Measurements from ENCODE around the gene KCNE1.
"Not testable (repeated sequence)": the region's sequence is repeated elsewhere in the genome, so short reads cannot be mapped to it uniquely, and the experiment has no call there.

Gene KCNE1

DNA sequence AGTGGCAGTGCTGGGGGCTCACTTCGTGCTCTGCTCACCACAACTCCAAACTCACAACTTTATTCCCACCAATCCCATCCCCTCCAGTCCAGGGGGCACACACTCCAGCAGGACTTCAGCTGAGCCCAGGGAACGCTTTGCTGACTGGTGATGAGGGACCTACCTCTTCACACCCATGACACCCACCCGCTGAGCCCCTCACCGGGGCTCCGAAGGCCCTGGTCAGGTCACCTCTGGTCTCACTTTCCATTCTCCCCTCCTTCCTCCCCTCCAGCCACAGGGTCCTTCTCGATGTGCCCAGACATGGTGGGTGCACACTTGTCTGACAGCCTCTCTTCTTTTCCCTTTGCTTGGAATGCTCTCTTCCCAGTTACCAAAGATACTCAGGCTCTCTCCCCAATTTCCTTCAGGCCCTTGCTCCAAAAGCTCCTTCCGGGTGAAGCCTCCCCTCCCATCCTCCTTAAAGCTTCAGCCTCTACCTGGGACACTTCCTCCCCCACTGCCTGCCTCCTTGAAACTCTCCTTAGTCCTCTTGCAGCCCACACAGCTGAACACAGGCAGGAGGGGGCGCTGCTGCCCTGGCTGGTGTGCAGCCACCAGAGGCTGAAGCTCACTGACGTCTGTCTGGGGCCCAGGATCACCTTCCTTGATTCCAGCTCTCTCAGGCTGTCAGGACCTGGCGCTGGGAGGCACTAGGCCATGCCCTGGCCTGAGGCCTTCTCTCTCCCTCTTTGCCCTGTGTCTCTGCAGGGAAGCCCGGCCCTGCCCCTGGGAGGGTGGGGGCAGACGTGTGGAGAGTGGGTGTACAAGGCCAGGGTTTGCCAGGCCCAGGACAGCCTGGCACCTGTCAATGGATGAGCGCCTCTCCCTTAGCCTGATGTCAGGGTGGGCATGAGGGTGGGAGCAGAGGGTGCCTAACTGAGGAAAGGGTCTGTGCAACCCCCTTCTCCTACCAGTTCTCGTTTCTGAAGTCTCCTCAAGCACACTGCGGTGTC, 1.6 kb downstream of the KCNE1 start:
- DNase-seq, result no peak

DNA sequence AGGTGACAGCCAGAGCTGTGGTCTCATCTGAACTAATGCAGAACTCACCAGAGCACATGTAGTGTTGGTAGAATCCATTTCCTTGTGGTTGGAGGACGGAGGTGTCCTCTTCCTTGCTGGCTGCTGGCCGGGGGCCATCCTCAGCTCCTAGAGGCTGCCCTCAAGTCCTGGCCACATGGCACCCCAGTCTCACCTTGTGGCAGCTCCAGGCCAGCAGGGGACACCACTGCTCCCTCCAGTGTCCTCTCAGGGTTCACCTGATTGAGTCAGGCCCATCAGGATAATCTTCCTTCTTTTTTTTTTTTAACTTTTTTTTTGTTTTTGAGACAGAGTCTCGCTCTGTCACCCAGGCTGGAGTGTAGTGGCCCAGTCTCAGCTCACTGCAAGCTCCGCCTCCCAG, 2.9 kb downstream of the KCNE1 start:
- DNase-seq, result no peak

DNA sequence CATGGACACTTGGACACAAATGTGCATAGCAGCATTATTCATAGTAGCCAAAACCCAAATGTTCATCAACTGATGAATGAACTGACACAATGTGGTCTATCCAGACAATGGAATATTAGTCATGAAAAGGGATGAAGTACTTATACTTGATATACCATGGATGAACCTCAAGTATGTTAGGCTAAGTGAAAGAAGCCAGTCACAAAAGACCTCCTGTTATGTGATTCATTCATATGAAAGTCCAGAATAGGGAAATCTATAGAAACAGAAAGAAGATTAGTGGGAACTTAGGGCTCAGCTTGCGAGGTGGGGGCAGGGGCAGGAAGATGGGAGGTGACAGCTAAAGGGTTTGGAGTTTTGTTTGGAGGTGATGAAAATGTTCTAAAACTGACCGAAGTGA, 7.4 kb downstream of the KCNE1 start:
- no peak for DNase-seq

DNA sequence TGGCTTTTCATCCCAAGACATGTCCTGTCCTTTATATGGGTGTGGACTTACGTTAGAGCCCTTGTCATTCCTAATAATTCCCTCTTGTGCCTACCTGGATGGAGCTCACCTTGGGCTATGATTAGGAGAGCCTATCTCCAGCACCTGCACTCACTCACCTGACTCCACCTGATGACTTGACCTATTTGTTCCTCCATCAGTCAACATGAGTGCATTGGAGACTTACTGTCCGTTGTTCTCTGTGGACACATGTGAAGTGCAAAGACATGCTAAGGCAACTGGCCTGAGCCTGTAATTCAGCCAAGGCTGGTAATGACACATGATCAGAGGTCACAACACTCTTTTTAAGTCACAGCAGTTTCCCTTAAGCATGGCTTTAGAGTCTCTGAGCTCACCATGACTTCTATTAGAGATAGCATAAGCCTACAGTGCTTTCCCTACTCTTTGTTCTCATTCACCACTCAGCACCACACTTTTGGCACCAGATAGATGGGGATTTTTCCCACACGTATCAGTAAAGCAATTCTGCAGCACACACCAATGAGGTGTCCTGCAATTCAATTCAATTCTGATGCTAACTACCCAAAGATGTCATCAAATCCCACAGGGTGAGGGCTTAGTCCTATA, 9.4 kb downstream of the KCNE1 start:
- no peak for DNase-seq

DNA sequence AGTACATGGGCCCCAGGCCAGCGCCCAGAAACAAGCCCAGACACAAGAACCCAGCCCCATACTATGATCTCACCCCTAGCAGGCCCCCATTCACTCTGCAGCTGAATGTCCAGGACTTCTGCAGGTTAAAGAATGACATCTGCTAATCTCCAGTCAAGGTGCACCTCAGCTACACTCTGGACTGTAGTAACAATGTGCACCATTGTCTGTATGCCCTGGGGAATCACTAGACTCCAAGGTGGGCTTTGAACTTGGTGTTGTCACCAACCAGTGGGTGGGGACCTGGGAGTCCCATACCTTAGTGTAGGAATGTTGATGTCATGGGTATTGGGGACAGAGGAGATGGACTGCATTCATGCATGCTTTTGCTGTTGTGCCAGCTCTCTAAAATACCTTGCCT, 10.3 kb downstream of the KCNE1 start:
- DNase-seq, result no peak

DNA sequence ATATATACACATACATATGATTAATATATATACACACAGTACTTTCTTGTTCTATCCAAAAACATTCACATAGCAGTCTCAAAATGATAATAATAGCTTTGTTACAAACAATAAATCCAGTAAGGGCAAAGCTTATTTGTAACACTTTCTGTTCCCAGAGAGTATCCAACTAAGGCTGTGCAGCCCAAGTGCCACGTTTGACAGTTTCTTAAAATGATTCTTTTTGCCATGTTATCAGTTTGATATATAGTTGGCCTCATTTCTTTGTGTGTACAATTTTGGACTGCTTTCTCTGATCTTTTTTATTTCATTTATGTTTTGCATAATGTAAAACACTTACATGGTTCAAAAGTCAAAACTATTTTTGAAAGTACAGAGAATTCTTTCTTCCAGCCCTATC, 11.8 kb downstream of the KCNE1 start:
- no peak for DNase-seq

DNA sequence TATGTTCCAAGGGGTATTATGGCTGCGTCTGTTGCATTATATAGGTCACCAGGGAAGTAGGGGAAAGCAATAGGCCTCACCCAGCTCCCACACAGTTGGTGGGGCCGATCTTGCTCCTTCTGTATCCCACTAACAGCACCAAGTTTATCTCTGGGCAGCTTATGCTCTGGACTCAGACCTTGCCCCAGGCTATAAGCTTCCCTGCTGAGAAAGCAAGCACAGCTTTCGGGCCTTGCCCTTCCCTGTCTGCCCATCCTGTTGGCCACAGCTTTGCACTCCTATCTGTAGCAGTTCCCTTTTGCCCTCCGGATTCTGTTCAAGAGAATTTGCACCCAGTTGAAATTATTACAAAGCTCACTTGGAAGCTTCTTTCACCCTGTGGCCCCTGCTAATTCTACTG, 12.9 kb downstream of the KCNE1 start:
- no peak for DNase-seq

DNA sequence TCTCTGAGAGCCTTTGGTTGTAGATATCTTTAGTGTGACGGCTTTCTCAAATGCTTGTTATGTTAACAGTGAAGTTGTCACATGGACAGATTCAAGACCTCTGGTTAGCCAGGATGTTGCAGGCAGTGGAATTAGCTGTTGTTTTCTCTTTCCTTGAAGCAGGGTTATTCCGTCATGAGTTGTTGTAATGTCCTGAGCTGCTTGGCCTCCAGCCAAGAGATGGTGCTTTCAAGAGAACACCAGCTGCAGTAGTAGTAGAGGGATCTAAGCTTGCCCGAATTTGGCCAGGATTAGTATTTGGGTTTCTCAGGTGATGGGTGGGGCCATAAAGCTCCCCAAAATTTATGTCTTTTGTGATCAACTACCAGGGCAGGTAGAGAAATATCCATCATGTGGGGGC, 13.4 kb downstream of the KCNE1 start:
- no peak for DNase-seq

DNA sequence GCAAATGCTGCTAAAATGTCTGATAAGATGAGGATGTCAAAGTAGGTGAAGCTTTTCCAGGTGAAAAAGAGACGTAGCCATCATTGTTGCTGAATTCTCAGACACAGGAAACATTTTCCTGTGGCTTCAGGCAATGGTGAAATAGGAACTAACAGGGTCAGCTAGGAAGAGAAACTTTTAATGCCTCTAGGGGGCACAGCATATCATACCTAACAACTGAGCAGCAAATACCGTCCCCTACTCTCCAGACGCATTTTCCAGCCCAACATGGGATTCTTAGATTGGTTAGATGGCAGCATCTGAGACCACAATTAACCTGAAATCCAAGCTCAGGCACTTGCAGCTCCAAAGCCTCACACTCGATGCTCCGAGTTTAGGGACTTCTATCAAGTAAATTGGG, 28.2 kb downstream of the KCNE1 start:
- DNase-seq, result not testable (repeated sequence)

DNA sequence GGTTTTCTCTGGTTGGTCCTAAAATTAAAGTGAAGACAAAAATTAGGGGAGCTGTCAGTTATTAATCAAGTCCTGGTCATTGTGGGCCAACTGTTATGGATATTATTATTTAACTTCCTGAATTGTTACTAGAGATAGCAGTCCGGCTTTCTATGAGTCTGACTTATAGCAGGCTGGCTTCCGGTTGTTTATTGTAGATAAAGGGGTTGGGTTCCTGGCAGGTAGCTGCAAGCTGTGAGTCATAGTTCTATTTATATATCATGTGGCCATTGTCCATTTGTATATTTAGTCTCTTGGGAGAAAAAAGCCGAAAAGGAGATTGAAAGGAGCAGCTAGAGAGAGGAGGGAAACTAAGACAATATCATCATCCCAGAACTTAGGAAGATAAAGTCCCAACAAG, 28.6 kb downstream of the KCNE1 start:
- DNase-seq, result not testable (repeated sequence)

DNA sequence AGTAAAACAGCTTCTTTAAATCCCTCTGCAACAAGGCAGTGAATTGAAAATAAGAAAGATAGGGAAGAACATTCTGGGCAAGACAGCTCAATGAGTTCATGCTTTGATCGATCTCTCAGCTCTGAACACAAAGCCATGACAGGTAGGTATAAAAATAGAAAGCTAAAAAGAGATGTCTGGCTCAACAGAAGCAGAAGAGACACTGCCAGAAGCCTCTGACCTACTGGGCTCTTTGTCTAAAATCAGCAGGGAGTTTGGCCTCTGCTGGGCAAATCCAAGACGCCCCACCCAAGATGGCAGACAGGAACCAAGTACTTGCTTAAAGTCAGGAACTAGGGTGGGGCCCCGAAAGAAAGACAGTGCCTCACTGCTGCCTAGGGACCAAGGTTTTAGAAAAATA, 44.7 kb downstream of the KCNE1 start:
- not testable (repeated sequence) for DNase-seq

DNA sequence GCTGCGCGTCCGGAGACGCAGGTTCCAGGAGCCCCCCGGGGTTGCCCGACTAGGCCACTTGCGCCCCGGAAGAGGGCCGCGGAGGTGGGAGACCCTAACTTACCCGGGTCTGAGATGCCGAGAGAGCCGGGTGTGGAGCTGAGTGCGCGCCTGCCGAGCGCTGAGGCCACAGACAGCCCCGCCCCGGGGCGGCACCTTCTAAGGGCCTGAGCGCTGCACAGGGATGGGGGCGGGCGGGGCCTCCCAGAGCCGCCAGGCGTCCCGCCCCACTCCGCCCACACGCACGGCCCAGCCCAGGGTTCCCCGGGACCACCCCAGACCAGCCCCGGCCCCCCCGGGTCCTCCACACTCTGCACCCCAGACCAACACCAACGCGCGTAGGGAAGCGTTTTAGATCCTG, 52.6 kb downstream of the KCNE1 start:
- DNase-seq, result not testable (repeated sequence)

DNA sequence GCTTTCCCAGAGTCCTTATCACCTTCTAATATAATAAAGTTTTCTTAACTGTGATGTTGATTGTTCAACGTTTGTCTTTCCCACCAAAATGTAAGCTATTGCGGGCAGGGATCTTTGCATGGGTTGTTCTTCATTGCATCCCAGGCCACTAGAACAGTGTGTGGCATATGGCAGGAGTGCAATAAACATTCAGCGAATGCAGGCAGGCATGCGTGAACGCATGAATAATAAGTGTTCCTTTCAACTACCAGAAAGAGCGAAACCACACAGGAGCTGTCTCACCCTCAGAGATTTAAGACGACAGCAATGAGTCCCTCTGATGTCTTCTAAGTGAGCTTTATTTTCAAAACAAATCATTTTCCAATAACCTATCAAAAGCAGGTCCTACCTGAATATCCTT, 53.7 kb downstream of the KCNE1 start:
- DNase-seq, result not testable (repeated sequence)

DNA sequence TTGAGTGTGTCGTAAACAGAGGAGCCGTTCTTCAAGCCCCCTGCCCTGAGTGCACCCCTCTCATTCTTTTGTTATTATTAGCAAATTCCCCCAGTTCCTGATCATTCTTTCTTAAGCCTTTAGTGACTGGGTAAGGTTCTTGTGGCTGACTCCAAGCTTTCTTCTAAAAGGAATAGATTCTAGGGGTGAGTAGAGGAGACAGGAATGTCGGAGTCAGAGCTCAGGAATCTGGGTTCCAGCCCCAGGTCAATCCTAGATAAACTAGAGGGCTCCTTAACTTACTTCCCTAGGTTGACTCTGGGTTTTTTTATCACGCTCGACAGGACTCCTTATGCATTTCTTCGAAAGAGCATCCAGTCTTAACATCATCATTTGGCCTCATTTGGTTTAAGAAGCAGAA, 55.8 kb downstream of the KCNE1 start:
- DNase-seq, result not testable (repeated sequence)

DNA sequence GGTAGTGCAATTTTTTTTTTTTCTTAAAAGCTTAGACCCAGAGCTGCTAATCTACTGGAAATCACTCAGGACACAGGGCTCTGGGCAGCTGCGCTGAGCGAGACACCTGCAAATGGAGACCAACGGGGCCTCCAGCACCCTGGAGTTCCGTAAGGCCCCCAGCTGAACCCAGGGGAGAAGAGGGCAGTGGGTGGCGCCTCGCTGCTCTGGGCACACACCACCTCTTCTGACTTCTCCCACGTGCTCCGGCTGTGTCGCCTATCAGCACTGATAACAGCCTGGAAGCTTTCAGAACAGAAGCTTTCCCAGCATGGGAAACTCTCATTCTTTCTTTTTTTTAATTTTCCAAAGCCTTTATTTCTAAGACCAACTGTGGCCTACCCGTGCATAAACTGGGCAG, 56.4 kb downstream of the KCNE1 start:
- not testable (repeated sequence) for DNase-seq

DNA sequence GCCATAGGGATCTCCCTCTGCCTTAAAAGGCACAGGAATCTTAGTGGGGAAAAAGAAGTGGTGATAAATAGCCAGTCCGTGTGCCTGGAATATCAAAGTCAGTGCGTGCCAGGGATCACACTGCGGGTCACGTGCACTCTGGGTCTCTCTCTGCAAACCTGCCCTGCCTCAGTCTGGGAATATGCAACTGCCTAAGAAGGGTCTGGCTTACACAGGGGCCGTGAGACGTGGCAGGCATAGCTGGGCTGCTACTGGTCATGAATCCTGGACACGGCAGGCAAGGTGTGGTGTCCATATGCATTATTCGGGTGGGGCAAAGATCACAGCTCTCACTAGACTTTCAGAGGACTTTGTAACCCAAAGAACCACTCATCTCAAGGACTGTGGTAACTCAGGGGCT, 65.0 kb downstream of the KCNE1 start:
- not testable (repeated sequence) for DNase-seq

DNA sequence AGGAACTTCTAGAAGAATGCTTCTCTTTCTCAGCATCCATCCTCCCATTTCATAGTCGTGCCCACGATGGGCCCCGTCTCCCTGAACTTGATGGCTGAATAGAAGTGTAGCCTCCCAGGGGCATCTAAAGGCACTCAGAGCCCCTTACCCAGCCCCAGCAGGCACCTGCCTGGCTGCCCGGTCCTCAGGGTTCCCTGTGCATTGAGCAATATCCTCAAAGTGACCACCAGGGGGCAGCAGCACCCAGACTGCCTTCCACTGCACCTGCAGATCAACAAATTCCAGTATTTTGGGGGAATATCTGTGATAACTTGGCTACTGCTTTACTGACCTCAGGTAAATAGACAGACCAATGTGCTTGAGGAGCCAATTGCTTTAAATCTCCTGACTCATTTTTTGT, 68.5 kb downstream of the KCNE1 start:
- DNase-seq, result not testable (repeated sequence)

DNA sequence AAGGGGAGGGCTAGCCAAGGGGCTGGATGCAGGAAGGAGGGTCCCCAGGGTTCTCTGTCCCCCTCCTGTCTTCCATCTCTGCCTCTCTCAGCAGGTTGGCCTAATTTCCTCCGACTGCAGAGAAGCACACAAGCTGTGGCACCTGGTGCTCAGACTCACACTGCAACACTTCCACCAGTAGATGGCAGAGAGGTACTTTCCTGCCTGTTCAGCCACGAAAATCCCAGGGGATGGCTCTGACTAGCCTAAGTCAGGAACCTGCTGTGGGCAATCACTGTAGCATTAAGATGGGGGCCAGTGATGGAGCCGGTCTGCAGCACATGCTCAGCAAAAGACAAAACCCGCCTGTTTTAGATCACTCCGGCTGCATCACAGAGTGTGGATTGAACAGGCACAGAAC, 82.3 kb downstream of the KCNE1 start:
- not testable (repeated sequence) for DNase-seq

DNA sequence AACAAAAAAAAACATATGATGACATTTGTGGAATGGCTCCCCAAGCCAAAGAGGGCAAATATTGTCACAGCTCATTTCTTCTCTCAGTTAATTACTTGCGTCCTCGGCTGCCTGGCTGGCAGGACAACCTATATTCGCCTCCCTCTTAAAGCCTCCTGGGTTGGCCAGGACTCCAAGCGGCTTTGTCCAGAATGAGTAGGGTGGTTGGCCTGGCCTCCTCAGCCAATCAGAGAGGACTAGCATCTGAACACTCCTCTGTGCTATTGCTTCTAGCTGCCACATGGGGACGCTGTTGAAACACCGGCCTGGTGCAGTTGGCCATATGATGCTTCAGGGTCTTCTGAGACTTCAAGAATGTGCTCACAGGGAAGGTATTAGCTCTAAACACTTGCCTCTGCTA, 83.6 kb downstream of the KCNE1 start:
- not testable (repeated sequence) for DNase-seq

DNA sequence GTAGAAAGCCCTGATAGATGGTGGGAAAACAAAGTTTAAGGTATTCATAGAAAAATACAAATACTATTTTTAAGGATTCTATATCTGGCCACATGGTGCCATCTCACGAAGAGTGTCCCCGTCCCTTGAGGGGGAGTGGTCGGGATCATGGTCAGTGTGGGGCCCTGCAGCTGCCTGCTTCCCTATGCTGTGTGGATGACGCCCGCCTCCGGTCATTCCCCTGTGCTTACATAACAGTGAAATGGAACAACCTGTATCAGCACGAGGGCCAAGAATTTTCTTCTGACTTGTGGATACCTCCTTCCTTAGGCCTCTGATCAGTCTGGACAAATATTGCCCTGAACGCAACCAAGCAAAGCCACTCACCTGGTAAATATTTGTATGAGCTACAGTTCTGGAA, 84.7 kb downstream of the KCNE1 start:
- DNase-seq, result not testable (repeated sequence)

DNA sequence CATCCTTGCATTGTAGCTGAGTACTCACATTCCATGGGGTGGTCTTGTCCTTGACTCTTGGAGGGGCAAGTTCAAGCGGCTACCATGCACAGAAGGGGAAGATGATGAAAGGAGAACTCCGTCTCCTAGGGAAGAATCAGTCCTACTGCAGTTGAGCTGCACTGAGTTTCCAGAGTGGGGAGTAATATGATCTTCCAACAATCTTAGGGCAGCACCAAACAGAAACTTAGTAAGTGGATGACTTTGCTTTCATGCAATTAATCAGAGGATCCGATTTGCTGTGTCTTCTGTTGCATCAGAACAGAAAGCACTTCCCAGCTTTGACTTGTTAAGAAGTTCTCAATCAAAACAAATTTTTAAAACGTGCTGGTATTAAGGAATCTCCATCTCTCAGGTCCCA, 88.2 kb downstream of the KCNE1 start, which contains the start of gene SMIM34:
SMIM34 (minus strand) TSS at position 147 of the 400 bp plus-strand sequence; CDS start at position 35, 112 bp downstream.
- DNase-seq, result not testable (repeated sequence)

DNA sequence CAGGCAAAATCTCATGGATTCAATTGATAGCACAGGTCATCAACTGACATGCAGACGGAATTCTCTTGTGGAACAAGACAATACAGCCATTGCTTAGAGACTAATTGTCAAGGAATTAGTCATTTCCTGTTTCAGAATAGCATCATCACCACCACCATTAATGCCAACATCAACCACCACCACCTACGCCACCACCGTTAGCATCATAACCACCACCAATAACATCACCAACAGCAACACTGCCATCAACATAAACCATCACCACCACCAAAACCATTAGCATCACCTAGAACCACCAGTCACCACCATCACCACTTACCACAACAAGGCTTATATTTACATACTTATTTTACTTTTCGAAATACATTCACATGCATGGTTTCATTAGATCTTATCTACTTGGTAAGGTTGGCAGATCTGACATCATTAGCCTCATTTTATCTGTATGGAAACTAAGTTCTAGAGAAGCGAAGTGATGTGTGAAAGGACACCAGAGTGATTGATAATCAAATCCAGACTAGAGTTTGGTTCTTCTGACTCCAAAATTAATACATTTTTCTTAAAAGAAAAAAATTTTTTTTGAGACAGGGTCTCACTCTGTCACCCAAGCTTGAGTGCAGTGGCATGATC, 94.4 kb downstream of the KCNE1 start:
- not testable (repeated sequence) for DNase-seq

DNA sequence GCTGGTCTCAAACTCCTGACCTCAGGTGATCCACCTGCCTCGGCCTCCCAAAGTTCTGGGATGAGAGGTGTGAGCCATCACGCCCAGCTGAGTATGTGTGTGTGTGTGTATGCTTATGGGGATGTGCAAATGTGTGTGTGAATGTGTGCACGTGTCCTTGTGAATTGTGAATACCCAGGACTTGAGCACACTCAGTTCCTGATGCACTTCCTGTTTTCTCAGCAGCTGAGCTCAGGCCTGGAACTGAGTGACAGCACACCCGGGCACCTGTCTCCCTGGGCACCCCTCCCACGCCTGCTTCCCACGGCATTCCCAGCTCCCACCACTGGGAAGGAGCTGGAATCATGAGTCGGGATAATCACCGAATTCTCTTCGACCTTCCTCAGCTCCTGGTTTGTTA, 104.7 kb downstream of the KCNE1 start:
- DNase-seq, result not testable (repeated sequence)
